GM23338 (cell line): ENCODE results near the gene CACNA2D3. TPM values are rescaled to one million over a fixed set of nuclear protein-coding genes. Genes with fewer than 3 reads are reported as not detected.

Experiments
- ATAC-seq: fragments of 200-7000 bp; cut with Tn5 transposase; 3 replicates; pipeline ENCODE4 v1.9.1; 2020
- DNase-seq: peaks from one replicate; pipeline ENCODE4 v3.0.0-alpha.2; 2015; ENCODE audit warnings: low spot score
- H2AFZ ChIP-seq: fragments of 200-600 bp; sonication (generic); 2 replicates; pipeline ENCODE4 v1.8.0; 2016; ENCODE audit warnings: antibody characterized with exemption, mild to moderate bottlenecking, moderate library complexity
- H3F3A ChIP-seq: fragments of 200-600 bp; sonication (generic); replicated peaks from 2 replicates; pipeline ENCODE4 v1.8.0; 2017; ENCODE audit warnings: antibody characterized with exemption, mixed run types, low read depth
- H3K27ac ChIP-seq: fragments of 200-600 bp; sonication (generic); 2 replicates; pipeline ENCODE4 v1.6.1; 2016; ENCODE audit warnings: low read depth
- H3K27me3 ChIP-seq: fragments of 200-600 bp; sonication (generic); 2 replicates; pipeline ENCODE4 v1.8.0; 2016; ENCODE audit warnings: mild to moderate bottlenecking, mixed run types, moderate library complexity; ENCODE audit not compliant: insufficient read depth
- H3K36me3 ChIP-seq: fragments of 200-600 bp; sonication (generic); 2 replicates; pipeline ENCODE4 v1.8.0; 2016; ENCODE audit warnings: mild to moderate bottlenecking; ENCODE audit not compliant: insufficient read depth
- H3K4me1 ChIP-seq: fragments of 200-600 bp; sonication (generic); 2 replicates; pipeline ENCODE4 v1.8.0; 2016; ENCODE audit warnings: mild to moderate bottlenecking, moderate library complexity; ENCODE audit not compliant: insufficient read depth
- H3K4me2 ChIP-seq: fragments of 200-600 bp; sonication (generic); 2 replicates; pipeline ENCODE4 v1.7.1; 2017; ENCODE audit warnings: mixed run types
- H3K4me3 ChIP-seq: fragments of 200-600 bp; sonication (generic); 2 replicates; pipeline ENCODE4 v1.6.1; 2016; ENCODE audit warnings: mixed run types
- H3K79me2 ChIP-seq: fragments of 200-600 bp; sonication (generic); replicated peaks from 2 replicates; pipeline ENCODE4 v1.8.0; 2017; ENCODE audit warnings: mild to moderate bottlenecking; ENCODE audit not compliant: insufficient read depth
- H3K9me2 ChIP-seq: fragments of 200-600 bp; sonication (generic); 2 replicates; pipeline ENCODE4 v1.8.0; 2017; ENCODE audit not compliant: insufficient read depth
- H4K20me1 ChIP-seq: fragments of 200-600 bp; sonication (generic); replicated peaks from 2 replicates; pipeline ENCODE4 v1.8.0; 2017; ENCODE audit warnings: mild to moderate bottlenecking; ENCODE audit not compliant: insufficient read depth
- H3K27ac Mint-ChIP-seq: 2 replicates; pipeline ENCODE4 v1.8.0; 2020; ENCODE audit warnings: inconsistent platforms, mild to moderate bottlenecking, moderate library complexity, mixed read lengths
- H3K27me3 Mint-ChIP-seq: 3 replicates; pipeline ENCODE4 v1.8.0; 2022; ENCODE audit warnings: low read depth, mild to moderate bottlenecking, moderate library complexity, mixed read lengths, inconsistent platforms; ENCODE audit not compliant: insufficient read depth, poor library complexity
- H3K36me3 Mint-ChIP-seq: 3 replicates; pipeline ENCODE4 v1.8.0; 2021; ENCODE audit warnings: low read depth, mild to moderate bottlenecking, inconsistent platforms, moderate library complexity, mixed read lengths
- H3K4me1 Mint-ChIP-seq: 3 replicates; pipeline ENCODE4 v1.8.0; 2020; ENCODE audit warnings: mild to moderate bottlenecking, inconsistent platforms, mixed read lengths
- H3K4me3 Mint-ChIP-seq: 3 replicates; pipeline ENCODE4 v1.8.0; 2021; ENCODE audit warnings: moderate library complexity, mild to moderate bottlenecking, inconsistent platforms, mixed read lengths
- H3K9me3 Mint-ChIP-seq: 3 replicates; pipeline ENCODE4 v1.8.0; 2020; ENCODE audit warnings: moderate library complexity, mild to moderate bottlenecking, inconsistent platforms, mixed read lengths
- CREB1 ChIP-seq: fragments of 250-450 bp; sonication (Bioruptor Pico); IDR thresholded peaks from 2 replicates; pipeline ENCODE4 v1.5.0; 2020; ENCODE audit warnings: low read depth, mild to moderate bottlenecking, moderate library complexity
- EZH2 ChIP-seq: fragments of 200-600 bp; sonication (generic); IDR thresholded peaks from one replicate; pipeline ENCODE4 v1.8.0; 2017; ENCODE audit warnings: antibody characterized with exemption, mild to moderate bottlenecking, low read depth; ENCODE audit not compliant: unreplicated experiment
- EZH2phosphoT487 ChIP-seq: fragments of 200-600 bp; sonication (generic); IDR thresholded peaks from one replicate; pipeline ENCODE4 v1.8.1; 2018; ENCODE audit warnings: antibody characterized with exemption; ENCODE audit not compliant: unreplicated experiment
- JUNB ChIP-seq: IDR thresholded peaks from one replicate; pipeline ENCODE4 v1.6.1; 2016; ENCODE audit warnings: antibody characterized with exemption; ENCODE audit not compliant: unreplicated experiment
- NANOG ChIP-seq: IDR thresholded peaks from 2 replicates; pipeline ENCODE4 v1.6.1; 2016; ENCODE audit warnings: antibody characterized with exemption, borderline replicate concordance
- POLR2AphosphoS5 ChIP-seq: IDR thresholded peaks from 2 replicates; pipeline ENCODE4 v1.6.1; 2016; ENCODE audit warnings: antibody characterized with exemption, low read depth
- REST ChIP-seq: IDR thresholded peaks from one replicate; pipeline ENCODE4 v1.6.1; 2018; ENCODE audit warnings: antibody characterized with exemption; ENCODE audit not compliant: unreplicated experiment
- STAT1 ChIP-seq: IDR thresholded peaks from one replicate; pipeline ENCODE4 v1.6.1; 2016; ENCODE audit warnings: antibody characterized with exemption; ENCODE audit not compliant: unreplicated experiment
- ZNF114 ChIP-seq: fragments of 250-450 bp; sonication (Bioruptor Pico); IDR thresholded peaks from 2 replicates; pipeline ENCODE4 v1.5.0; 2020; ENCODE audit warnings: mild to moderate bottlenecking, moderate library complexity
- ZNF331 ChIP-seq: fragments of 250-450 bp; sonication (Bioruptor Pico); IDR thresholded peaks from 2 replicates; pipeline ENCODE4 v1.5.0; 2020; ENCODE audit warnings: low read depth, mild to moderate bottlenecking, moderate library complexity
- ZNF462 ChIP-seq: fragments of 250-450 bp; sonication (Bioruptor Pico); IDR thresholded peaks from 2 replicates; pipeline ENCODE4 v1.5.0; 2020; ENCODE audit warnings: mild to moderate bottlenecking, moderate library complexity
- polyA plus RNA-seq: library from polyadenylated mRNA; unstranded; fragments of >200 nt; fragmentation: Nextera tagmentation; extraction: Ambion mirVana; gene quantifications from 2 replicates; pipeline ENCODE4 v1.2.1, GENCODE V29; 2016
- total RNA-seq: library from RNA; depleted of rRNA; stranded (reverse); fragments of >200 nt; shearing (Covaris generic); gene quantifications from 2 replicates; pipeline ENCODE4 v1.2.3, GENCODE V29; 2014
- TF ChIP-seq, protein P1 (sequence below), 2 experiments: fragments of 200-600 bp in 1 of 2; sonication (generic) in 1 of 2; conservative IDR thresholded peaks; 2 replicates each; pipeline versions ENCODE4 v1.5.1 to v1.6.1; 2016 to 2017; ENCODE audit warnings: antibody characterized with exemption in 2 of 2, low read depth in 2 of 2, mild to moderate bottlenecking in 2 of 2, moderate library complexity in 1 of 2

CACNA2D3 gene
- total and polyA plus RNA-seq, 2 experiments from 2014 or later: 2.2 to 2.3 TPM

DNA sequence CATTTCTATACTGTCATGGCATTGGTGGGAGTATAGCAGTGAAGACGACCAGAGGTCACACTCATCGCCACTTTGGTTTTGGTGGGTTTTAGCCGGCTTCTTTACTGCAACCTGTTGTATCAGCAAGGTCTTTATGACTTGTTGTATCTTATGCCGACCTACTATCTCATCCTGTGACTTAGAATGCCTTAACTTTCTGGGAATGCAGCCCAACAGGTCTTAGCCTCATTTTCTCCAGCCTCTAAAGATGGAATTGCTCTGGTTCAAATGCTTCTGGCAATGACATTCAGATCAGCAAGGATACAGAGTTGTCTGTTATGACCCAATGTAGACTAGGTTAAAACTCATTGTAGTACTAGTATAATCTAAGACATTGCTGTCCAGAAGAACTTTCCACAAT is 860.5 kb downstream of the CACNA2D3 start:
- Mint-ChIP-seq H3K27ac (no peak overlapping the region), H3K27me3 (no peaks in the 10 kb centered on the region), H3K9me3 (peaks cover 3% of the 10 kb centered on the region; the same call in 1 of the 3 replicates), H3K4me1 (peaks cover 15% of the 10 kb centered on the region), H3K36me3 (peaks cover 3% of the 10 kb centered on the region; the same call in 2 of the 3 replicates), H3K4me3 (no peak overlapping the region)
- Histone ChIP-seq H3K27me3 (no peaks in the 10 kb centered on the region), H3K4me3 (no peak overlapping the region), H3K4me2 (no peak overlapping the region), H2AFZ (no peak overlapping the region), H3K27ac (no peak overlapping the region), H3K9me2 (peaks cover 7% of the 10 kb centered on the region; the same call in 1 of the 2 replicates), H4K20me1 (no peaks in the 10 kb centered on the region), H3K36me3 (no peaks in the 10 kb centered on the region), H3F3A (no peaks in the 10 kb centered on the region), H3K4me1 (peaks cover 4% of the 10 kb centered on the region), H3K79me2 (no peaks in the 10 kb centered on the region)
- TF ChIP-seq, protein P1, sequence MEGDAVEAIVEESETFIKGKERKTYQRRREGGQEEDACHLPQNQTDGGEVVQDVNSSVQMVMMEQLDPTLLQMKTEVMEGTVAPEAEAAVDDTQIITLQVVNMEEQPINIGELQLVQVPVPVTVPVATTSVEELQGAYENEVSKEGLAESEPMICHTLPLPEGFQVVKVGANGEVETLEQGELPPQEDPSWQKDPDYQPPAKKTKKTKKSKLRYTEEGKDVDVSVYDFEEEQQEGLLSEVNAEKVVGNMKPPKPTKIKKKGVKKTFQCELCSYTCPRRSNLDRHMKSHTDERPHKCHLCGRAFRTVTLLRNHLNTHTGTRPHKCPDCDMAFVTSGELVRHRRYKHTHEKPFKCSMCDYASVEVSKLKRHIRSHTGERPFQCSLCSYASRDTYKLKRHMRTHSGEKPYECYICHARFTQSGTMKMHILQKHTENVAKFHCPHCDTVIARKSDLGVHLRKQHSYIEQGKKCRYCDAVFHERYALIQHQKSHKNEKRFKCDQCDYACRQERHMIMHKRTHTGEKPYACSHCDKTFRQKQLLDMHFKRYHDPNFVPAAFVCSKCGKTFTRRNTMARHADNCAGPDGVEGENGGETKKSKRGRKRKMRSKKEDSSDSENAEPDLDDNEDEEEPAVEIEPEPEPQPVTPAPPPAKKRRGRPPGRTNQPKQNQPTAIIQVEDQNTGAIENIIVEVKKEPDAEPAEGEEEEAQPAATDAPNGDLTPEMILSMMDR (conservative IDR thresholded peaks at IDR 0.05; ENCODE audit: low read depth in 2 of 2): no peak
- TF ChIP-seq CREB1 (no peak), REST (no peak), EZH2 (no peak), STAT1 (no peak), EZH2phosphoT487 (no peak), NANOG (no peak), POLR2AphosphoS5 (no peak), JUNB (no peak), ZNF331 (CRISPR knock-in tag) (no peak), ZNF114 (CRISPR knock-in tag) (no peak), ZNF462 (CRISPR knock-in tag) (no peak)
- no peak for DNase-seq
- ATAC-seq: no peak
